GM18505 (cell line): ENCODE results near the gene PTPRT.

Experiments
- ATAC-seq: cut with Tn5 transposase; IDR thresholded peaks from one replicate; pipeline ENCODE4 v1.9.1; 2021; ENCODE audit not compliant: unreplicated experiment
- POLR2A ChIP-seq: IDR thresholded peaks from 4 replicates; pipeline ENCODE4 v1.6.1; 2011; ENCODE audit warnings: borderline replicate concordance; ENCODE audit not compliant: insufficient read depth, insufficient read length; ENCODE audit errors: extremely low read depth

The PTPRT gene

DNA sequence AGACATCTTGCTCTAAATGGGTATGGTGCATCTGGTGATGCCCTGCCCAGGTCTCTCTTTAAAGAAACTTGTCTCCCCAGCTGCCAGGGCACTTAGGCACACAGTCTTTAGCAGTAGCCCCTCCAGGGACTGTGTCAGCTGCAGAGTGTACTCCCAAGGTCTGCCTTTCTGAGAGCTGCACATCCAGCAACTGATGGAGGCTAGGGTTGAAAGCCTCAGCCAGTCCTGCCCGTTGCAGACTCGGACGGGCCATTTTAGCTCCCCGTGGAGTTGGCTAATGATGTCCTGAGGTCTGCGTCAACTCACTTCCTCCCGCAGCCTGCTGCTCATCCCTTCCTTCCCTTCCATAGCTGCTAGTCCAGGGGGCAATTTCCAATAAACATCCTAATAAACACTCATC is 381.8 kb downstream of the PTPRT start:
- ATAC-seq, result no peak
- TF ChIP-seq POLR2A, result no peak

DNA sequence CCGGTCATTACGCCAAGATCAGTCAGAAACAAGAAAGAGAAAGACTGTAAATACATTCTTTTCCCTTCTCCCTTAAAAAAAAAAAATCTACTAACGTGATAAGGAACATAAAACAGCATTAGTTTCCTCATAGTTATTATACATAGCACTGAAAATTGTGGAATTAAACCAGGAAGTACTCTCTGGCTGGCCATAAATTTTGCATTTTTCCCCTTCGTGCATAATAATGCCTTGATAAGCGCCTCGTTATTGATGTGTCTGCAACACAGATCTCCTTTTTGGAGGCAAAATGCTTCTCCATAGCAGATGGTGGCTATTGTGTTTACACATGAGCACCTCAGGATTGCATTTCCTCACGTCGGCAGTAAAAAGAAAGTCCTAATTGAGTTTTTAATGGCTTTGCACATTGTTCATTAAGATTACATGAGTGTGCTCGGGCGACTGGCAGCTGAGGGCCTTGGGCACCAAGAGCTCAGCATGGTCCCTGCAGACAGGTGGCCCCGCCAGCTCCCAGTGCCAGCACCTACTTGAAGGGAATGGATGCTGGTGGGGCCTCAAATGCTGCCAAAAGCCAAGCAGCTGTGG is 394.5 kb downstream of the PTPRT start:
- no peak for TF ChIP-seq POLR2A
- ATAC-seq, result no peak

DNA sequence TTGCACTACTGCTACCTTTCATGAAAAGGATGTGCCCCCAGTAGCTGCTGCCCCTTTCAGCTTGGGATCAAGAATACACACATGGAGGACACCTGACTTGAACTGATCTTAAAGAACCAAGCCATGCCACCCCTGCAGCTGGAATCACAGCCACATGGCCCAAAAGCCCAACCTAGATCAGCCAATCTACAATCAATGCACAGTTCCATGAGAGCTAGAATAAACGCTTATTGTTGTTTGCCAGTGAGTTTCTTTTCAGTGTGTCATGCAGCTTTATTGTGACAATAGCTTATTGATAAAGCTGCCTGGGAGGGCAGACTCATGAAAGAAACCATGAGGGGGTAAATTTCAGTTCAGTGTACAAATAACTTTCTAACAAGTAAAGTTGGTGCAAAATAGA is 397.7 kb downstream of the PTPRT start:
- ATAC-seq, result no peak
- TF ChIP-seq POLR2A, result no peak

DNA sequence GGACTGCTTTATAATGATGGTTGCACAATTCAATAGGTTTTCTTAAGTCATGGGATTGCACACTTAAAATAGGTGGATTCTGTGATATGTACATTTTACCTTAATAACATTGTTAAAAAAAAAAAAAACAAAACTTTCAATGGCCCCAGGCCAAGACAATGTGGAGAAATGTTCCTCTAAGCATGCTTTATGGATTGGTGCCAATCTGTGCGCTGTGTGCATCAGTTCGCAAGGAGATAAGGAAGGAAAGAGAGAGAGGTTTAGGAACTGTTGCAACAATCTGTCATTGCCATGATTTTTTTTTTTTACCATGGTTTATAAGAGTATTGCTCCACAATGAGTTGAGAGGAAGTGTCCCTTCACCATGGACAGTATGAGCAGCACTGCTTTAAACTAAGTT is 399.6 kb downstream of the PTPRT start:
- TF ChIP-seq POLR2A, result no peak
- no peak for ATAC-seq

GRCh38 chr20:42788707-42789106 is 401.0 kb downstream of the PTPRT start:
- ATAC-seq, result no peak
- no peak for TF ChIP-seq POLR2A

DNA sequence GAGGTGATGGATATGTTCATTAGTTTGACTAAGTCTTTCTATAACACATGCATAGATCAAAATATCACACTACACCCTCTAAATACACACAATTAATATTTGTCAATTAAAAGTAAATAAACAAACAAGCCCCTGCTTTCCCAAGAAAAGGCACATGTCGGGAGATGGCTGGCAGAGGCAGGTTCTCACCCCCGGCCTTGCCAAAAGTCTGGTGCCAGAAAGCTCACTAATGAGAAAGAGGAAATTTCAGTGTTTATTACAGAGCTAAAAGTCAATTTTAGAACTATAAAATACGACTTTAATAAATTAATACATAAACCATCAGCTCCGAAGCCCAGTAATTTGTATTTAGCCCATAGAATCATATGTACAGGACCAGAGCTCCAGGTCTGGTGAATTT is 404.7 kb downstream of the PTPRT start:
- ATAC-seq, result no peak
- TF ChIP-seq POLR2A, result no peak

GRCh38 chr20:42779216-42779615 is 410.5 kb downstream of the PTPRT start:
- no peak for ATAC-seq
- TF ChIP-seq POLR2A, result no peak

- no peak for TF ChIP-seq POLR2A
- no peak for ATAC-seq
Measured at GRCh38 chr20:42775866-42776265, 413.8 kb downstream of the PTPRT start.

DNA sequence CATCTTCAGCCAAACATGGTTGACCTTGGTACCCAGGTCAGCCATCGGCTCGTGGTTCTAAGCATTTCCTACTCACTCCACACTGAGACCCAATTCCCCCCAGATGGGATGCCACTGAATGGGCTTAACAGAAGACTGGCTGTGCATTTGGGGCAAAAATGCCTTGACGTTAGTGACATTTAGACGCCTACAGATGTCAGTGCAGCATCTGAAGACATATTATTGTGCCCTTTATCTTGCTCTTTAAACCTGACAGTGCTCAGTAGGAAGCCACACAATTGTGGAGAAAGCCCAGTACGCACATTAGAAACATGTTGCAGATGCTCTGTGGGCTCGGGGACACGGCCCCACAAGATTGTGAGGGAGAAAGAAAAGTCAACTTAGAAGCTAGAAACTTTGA is 414.7 kb downstream of the PTPRT start:
- no peak for ATAC-seq
- no peak for TF ChIP-seq POLR2A

DNA sequence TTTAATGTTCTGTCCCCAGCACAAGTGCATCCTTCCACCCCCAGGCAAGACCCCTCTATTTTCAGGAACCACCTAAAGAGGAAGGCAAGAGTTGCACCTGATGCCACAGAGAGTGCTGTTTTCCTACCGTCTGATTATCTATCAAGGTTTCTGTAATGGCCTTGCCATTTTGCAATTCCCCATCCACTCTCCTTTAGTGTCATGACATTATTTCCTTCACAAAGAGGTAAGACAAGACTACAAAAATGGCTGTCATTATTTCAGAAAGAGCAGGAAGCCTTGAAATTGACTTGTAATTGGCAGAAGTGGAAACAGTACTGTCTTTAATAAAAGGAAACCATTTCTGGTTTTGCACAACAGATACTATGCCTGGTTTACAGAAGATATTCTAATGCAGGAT is 426.7 kb downstream of the PTPRT start:
- TF ChIP-seq POLR2A, result no peak
- ATAC-seq, result no peak

GRCh38 chr20:42756991-42757390 is 432.7 kb downstream of the PTPRT start:
- no peak for ATAC-seq
- no peak for TF ChIP-seq POLR2A

DNA sequence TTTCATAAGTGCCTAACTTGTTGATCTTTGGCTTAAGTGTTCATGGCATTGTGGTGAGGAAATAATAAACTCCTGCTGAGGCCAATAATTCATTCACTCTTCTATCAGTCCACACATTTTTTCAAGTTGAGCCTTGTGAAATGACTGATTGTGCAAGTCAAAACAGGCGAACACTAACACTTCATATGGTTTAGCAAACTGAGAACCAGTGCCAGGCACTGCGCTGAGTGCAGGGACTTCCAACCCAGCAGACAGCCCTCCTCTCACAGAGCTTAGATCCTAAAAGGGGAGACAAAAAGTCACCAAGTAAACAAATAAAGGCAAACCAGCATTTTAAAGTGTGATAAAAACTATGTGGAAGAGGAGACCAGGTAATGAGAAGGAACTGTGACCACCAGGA is 435.0 kb downstream of the PTPRT start:
- TF ChIP-seq POLR2A, result no peak
- no peak for ATAC-seq

DNA sequence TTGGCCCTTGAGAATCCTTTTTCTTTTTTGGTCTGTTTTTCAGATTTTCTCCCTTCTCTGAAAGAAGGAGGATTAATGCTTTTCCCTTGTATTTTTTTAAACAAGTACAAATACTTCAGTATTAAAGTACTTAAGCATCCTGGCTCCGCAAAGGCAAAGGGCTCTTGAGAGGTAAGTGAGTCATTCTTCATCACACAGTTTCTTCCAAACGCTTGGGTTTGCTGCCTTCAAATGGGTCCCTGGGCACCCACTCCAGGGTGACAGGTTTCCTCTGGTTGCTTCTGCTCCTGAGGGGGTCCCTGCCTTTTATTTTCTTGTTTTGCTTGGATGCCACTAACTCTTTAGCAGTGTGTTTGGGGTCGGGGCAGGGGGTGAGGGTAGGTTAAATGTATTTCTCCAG is 437.1 kb downstream of the PTPRT start:
- no peak for TF ChIP-seq POLR2A
- ATAC-seq, result no peak

DNA sequence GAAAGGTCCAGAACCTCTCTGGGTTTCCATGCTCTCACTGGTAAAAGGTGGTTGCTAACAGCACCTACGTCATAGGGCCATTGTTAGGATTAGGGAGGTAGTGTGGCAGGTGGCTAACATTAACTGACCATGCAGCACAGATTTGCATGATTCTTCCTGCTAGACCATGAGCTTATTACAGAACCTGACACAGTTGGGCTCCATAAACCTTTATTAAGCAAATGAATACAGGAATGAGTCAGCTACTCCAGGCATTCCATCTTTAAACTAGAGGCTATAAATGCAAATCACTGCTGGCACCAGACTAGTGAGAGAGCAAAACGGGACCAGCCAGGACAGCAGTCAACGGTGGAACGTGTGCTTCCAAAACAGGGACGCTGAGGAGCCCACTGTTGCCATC is 440.1 kb downstream of the PTPRT start:
- no peak for ATAC-seq
- TF ChIP-seq POLR2A, result no peak

DNA sequence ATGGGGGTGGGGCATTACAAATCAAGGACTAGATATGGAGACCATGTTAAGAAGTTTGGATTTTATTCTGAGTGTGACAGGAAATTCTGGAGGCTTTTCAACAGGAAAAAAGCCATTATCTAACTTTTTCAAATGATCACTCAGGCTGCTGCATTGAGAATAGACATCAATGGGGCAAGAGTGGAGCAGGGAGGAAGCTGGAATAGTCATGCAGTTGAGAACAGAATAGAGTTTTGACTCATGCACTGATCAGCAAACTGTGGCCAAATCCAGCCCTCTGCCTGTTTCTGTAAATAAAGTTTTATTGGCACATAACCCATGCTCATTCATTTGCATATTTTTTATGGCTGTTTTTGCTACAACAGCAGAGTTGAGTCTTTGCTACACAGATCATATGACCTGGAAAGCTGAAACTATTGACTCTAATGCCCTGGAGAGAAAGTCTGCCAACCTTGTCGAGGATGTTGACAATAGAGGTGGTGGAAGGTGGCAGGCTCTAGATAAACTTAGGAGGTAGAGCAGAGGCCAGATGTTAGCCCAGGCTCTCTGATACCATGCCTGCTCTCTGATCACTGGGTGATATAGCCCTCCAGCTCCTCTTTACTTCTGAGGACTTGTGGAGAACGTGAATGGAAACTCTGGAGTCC is 441.8 kb downstream of the PTPRT start:
- ATAC-seq, result no peak
- TF ChIP-seq POLR2A, result no peak
